GOT3 (cell line): ENCODE data around the gene HS3ST5.
"Not testable (repeated sequence)": the region's sequence is repeated elsewhere in the genome, so short reads cannot be mapped to it uniquely, and the experiment has no call there.

Experiments used
- DNase-seq: peaks from one replicate; lab custom pipeline; 2025; ENCODE audit warnings: mixed read lengths; lab: John Stamatoyannopoulos, UW

HS3ST5 gene

DNA sequence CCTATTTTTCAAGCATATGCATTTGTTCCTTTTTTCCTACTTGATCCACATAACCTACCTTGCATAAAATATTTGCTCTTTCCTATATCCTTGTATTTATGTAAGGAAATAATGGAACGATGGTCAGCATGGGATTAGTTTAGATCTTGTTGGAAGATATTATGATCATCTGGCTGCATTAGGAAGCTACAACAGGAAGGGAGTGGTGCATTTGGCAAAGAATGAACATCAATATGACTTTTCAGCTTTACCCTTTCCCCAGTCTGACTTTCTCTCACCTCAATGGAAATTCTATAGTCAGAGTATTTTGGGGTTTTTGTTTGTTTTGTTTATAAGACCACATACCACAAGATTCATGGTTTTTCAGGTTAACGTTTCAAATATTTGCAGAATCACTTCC is 66.0 kb downstream of the HS3ST5 start:
- DNase-seq = no peak

GRCh38 chr6:114274836-114275235 is 68.0 kb downstream of the HS3ST5 start:
- no peak for DNase-seq

DNA sequence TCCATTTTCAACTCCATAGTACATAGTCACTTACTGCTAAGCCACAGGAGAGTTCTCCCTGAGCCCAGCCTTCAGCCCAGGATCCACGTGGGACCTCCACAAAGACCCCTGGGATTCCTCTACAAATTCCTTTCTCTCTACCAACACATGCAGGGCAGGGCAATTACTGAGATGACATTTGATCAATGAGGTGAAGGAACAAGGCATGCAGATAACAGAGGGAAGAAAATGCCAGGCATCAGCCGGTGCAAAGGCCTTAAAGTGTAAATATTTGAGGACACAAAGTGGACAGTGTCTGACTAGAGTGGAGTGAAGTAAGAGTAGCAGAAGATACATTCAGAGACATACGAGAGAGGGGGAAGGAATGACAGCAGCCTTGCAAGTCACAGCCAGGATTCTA is 70.2 kb downstream of the HS3ST5 start:
- no peak for DNase-seq

DNA sequence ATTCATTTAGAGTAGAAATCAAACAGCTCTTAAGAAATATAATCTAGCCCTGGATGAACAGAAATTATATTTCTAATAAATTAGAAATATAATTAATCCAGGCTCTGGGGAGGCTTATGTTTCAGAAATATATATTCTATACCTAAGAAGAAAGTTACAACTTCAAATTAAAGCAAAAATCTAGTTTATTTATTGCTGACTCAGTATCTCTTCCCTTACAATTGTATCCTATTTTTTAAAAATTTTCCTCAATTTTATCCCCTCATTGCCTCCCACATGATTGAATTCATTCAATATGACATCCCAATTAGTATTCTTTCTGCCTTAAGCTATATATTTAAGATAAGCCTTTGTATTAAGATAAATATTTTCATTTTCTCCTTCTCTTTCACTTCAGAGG is 71.4 kb downstream of the HS3ST5 start:
- DNase-seq = no peak

GRCh38 chr6:114267897-114268296 is 74.9 kb downstream of the HS3ST5 start:
- no peak for DNase-seq

DNA sequence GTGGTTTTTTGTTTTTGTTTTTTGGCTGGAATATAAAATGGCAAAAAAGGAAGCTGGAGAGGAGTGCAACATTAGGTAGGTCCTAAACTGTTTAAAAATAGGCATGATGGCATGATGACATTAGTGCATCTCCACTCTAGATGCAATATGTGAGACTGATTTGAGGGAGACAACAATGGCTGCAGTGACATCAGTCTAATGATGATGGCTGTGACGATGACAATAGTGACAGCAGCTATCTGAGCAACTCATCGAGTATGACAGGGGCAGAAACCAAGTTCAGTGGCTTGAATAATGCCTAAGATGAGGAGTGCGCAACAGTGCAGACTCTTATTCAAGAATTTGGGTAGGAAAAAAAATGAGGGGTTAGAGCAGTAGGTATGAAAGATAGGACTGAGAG is 82.0 kb downstream of the HS3ST5 start:
- no peak for DNase-seq

DNA sequence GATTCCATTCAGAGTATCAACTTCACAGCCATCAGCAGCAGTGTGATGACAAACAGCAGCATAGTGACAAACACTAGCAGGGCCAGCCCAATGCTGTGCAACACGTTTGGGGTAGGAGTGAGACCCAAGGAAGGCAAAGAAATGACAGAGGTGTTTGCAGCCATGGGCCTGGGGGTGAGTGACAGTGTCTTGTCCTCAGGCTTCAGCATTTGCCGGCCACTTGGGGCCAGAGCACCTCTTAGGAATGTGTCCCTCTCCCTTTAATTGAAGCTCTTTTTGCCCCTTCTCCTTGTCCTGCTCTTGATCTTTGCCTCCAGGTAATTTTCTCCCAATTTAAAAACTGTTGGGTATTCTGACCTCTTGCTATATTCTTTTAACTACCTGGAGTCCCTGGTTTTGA is 84.4 kb downstream of the HS3ST5 start:
- no peak for DNase-seq

- DNase-seq = no peak
Observed at GRCh38 chr6:114253431-114253830, 89.4 kb downstream of the HS3ST5 start.

GRCh38 chr6:114249522-114249921 is 93.3 kb downstream of the HS3ST5 start:
- no peak for DNase-seq

- no peak for DNase-seq
Observed at GRCh38 chr6:114247101-114247500, 95.7 kb downstream of the HS3ST5 start.

- DNase-seq = no peak
Observed at GRCh38 chr6:114240796-114241195, 102.0 kb downstream of the HS3ST5 start.

DNA sequence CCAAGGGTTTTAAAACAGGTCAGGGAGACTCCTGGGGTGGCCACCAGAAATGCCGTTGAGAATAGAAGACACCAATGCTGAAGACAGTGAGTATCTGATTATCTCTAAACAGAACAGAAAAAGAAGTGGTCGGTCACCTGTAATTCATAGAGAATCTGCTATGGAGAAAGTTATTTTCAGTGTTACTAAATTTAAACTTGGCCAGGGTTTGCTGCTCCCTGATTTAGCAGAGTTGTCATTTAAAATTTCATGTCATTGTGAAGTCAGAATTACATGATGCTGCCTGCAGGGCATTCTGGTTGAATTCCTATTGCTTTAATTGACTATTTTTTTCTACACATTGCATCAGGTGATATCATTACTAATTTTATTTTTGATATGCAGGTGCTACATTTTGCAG is 114.1 kb downstream of the HS3ST5 start:
- DNase-seq = no peak

DNA sequence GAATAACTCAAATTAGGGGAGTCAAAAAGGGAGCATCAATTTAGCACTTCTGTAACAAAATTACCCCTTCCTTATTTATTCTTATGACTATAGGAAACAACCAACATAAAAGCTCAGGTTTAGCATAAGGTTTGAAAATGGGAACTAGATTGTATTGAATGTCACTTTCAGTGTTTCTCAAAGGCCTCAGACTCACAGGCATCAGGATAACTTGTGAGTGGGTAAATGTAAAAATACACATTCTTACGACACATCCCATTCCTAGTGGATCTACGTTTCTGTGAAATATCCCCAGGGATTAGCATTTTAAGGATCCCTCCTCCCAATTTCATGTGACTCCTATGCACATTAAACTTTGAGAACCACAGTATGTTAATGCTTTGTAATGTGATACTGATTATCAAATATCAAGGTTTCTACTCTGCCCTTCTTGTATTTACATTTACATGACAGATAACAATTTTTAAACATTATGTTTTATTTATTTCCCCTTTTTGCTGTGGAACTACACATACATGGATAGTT is 114.8 kb downstream of the HS3ST5 start:
- DNase-seq = no peak

DNA sequence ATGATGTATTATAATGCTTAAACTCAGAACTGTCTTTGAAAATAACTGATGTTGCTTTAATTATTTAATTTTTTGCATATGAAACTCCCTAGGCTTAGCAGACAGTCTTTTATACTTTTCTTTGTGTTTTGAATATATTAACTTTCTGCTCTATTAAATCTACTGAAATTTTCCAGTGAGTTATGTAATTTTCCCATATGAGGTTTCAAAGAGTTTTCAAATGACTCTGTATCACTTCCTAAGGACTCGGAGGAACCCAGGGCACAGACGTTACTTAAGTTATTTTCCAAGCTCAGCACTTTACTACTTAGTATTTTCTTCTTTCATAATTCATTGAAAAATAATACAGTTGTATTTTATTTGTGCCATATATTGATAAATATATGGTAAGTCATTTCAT is 122.6 kb downstream of the HS3ST5 start:
- DNase-seq = no peak

DNA sequence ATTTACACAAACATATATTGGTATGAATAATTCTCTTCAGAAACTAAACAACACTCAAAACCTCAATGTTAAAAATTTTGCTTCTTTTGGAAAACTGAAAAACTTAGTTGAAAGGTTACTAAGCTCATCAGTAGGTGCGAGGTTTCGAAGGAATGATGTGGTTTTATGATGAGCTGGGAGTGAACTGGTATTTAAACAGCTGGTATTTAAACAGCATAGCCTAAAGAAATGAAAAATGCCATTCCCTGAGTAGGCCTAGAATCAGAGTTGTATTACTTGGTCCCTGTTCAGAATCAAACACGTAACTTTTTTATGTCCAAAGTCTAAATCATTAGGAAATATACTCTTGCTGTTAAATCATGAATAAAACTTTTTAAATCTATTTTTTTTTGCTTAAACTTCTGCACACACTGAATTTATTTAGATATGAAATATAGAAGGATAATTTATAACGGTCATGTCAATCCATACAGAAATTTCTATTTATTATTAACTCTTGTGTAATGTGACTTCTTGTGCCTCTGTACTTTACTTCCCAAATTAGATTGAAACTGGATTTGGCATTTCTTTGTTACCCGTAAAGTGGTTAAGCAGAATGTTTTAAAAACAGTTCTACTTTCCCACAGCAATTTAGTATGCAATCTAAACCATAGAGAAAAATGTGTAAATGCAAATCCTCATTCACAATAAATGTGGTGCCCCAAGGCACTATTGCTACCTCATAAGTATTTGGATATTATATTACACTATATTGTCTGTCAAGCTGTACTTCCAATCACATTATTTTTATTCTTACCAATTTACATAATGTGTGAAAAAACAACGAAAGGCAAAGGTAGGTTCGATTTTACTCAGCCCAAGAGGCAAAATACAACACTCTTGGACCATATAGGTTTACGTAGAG is 124.1 kb downstream of the HS3ST5 start:
- DNase-seq = no peak

DNA sequence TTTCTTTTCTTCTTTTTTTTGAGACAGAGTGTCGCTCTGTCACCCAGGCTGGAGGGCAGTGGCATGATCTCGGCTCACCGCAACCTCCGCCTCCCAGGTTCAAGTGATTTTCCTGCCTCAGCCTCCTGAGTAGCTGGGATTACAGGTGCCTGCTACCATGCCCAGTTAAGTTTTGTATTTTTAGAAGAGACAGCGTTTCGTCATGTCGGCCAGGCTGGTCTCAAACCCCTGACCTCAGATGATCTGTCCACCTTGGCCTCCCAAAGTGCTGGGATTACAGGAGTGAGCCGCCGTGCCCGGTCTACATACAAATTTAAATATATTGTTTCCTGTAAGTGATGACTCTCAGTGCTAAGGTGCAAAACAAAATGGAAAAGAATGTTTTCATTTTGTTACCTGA is 124.8 kb downstream of the HS3ST5 start:
- DNase-seq = not testable (repeated sequence)

GRCh38 chr6:114216789-114217467 is 125.9 kb downstream of the HS3ST5 start:
- no peak for DNase-seq

- no peak for DNase-seq
Observed at GRCh38 chr6:114210467-114210866, 132.4 kb downstream of the HS3ST5 start.

DNA sequence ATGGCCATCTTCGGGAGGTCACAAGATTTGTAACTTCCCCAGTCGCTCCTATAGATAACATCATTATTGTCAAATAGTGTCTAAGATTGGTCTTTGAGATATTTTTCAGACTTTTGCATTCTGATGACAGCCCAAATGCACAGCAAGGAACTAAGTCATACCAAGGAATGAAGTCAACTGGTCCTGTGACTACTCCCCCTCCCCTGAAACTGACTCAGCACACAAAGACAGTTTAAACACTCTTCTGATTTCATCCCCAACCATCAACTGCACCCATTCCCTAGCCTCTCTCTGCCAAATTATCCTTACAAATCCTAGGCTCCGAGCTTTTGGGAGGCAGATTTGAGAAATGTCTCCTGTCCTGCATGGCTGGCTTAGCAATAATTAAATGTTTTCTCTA is 139.4 kb downstream of the HS3ST5 start:
- no peak for DNase-seq

GRCh38 chr6:114202389-114202788 is 140.4 kb downstream of the HS3ST5 start:
- no peak for DNase-seq

DNA sequence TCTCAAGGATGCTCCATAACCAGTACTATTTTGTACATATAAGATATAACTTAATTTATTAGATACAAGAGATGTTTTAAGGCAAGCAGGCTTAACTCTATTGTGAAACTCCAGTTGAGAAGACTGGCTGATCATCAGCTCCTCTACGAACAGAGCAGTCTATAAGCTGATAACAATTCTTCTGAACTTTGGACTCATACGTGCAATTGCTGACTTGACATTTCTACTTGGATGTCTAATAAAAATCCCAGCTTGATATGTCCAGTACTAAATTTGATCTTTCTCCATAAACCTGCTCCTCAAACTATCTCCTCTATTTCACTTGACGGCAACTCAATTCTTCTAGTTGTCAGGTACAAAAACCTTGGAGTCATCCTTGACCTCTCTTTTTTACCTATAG is 141.9 kb downstream of the HS3ST5 start:
- no peak for DNase-seq

- DNase-seq = no peak
Observed at GRCh38 chr6:114195631-114196403, 147.0 kb downstream of the HS3ST5 start.

DNA sequence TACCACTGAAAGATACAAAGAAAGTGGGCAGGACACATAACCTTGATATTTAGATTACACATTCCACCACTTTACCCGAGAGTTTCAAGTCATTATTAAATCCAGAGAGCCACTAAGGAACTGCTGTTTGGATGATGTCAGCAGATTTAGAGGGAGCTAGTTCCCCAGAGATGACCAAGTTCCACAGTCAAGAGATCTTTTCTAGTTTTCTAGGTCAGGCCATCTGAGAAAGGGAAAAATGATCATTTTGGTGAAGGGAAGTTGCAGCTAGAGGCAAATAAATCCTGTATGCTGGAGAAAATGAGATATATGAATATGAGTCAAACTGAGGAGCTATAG is 147.8 kb downstream of the HS3ST5 start:
- DNase-seq = no peak
